Right hindlimb (tissue), 1 donor: ENCODE data around the gene SLC37A1.

ENCODE experiments used
- DNase-seq: peaks from one replicate; pipeline ENCODE4 v3.0.0-alpha.2; 2018

SLC37A1 gene

GRCh38 chr21:42508371-42508770, 5.3 kb upstream of the SLC37A1 start:
- no peak for DNase-seq

GRCh38 chr21:42509244-42509643, 4.4 kb upstream of the SLC37A1 start:
- no peak for DNase-seq

DNA sequence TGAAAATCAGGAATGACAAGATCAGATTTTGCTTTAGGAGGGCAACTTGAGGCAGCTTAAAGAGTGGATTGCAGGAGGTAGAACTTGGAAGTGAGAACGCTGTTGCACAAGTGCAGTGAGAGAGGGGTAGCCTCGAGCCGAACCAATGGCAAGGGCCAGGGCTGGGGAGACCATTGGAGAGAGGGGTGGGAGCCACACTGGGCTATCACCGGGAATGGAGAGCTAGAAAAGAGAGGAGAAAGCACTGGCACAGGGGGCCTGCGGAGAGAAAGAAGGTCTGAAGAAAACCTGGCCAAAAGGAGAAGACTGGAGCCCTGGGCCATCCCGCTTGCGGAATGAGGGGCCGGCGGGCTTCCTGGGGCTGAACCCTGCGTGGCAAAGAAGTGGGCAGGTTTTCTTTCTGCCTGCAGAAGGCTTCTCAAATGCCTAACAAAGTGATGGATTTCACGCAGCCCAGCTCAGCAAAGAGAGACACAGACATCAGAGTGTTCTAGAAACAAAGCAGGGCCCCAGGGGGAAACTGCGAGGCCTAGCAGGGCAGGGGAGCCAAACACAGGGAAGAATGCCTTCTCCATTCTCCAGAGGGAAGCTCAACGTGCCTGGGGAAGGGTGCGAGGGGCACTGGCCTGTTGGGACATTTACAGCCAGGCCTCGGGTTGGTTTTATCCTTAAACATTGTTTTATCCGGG, 1.2 kb upstream of the SLC37A1 start:
- no peak for DNase-seq

GRCh38 chr21:42513985-42514882, 582 bp downstream of the SLC37A1 start:
- peak; percentile 47 for DNase-seq

GRCh38 chr21:42514883-42515228, 1.2 kb downstream of the SLC37A1 start:
- no peak for DNase-seq

GRCh38 chr21:42515708-42516502, 2.3 kb downstream of the SLC37A1 start:
- no peak for DNase-seq

GRCh38 chr21:42518215-42518614, 4.6 kb downstream of the SLC37A1 start:
- no peak for DNase-seq

- DNase-seq, result no peak
These were observed 5.0 kb downstream of the SLC37A1 start for GRCh38 chr21:42518626-42519025.

DNA sequence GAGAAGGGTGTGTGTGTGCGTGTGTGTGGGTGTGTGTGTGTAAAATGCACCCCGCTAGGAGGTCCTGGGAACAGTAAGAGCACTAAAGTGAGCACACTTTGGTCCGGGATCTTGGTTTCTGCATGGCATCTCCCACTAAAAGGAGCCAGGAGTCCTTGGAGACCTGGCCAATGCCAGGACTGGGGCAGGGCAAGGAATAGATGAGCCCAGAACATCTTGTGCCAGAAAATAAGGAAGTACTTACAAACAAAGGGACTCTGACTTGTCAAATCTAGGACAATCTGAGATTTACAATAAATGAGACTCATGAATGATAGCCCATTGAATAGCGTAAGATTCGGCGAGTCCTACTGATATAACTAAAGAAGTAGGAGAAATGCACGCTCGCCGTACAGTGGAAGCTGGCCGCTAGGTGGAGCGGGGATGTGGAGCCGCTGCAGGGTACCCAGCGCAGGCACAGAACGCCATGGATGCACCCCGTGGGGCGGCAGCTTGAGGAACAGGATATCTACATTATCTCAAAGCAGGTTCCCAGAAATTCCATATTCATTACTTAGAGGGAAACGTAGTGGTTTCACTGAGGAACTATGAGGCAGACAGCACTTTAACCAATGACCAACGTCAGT, 7.1 kb downstream of the SLC37A1 start:
- no peak for DNase-seq

DNA sequence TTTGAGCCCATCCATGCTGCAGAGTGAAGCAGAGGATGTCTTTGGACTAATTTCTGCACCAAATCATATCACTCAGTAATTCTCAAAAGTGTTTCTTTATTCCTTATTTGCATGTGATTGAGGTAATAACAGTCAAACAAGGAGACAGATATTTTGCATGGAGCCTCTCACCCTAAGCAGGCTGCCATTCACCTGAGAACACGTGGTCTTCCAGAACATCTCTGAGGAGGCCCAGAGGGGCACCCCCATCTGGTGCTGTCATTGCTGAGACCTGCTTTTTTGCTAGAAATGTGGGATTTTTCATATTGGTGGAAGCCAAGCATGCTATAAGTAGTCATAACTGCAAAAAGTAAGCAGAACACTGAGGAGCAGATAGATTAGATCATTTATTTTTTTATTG, 7.7 kb downstream of the SLC37A1 start:
- DNase-seq, result no peak

DNA sequence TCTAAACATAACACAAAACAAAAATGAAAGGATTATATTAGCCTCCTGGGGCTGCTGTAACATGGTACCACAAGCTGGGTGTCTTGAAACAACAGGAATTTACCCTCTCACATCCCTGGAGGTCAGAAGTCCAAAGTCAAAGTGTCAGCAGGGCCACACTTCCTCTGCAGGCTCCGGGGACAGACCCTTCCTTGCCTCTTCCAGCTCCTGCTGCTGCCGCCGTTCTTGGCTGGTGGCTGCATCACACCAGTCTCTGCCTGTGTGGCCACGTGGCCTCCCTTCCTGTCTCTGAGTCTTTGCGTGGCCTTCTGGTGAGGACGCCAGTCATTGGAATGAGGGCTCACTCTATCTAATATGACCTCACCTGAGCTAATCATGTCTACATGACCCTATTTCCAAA, 8.2 kb downstream of the SLC37A1 start:
- DNase-seq, result no peak

DNA sequence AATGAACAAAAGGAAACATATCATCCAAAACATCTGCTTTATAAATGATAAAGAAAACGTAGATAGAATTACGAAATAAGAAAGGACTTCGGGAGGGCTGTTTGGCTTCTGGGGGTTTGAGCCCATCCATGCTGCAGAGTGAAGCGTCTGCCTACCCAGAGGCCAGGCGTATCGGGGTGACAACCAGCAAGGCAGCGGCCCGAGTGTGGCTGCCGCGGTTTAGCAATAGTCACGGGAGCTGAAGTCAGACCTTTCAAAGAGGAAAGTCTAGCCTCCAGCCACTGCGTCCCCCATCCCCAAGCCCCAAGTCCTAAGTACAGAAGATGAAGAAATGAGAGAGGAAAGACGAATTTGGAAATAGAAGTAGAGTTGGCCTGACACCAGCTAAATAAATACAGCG, 8.6 kb downstream of the SLC37A1 start:
- no peak for DNase-seq

- no peak for DNase-seq
These were observed 9.1 kb downstream of the SLC37A1 start for GRCh38 chr21:42522771-42523170.

- no peak for DNase-seq
These were observed 9.6 kb downstream of the SLC37A1 start for GRCh38 chr21:42523211-42523610.

DNA sequence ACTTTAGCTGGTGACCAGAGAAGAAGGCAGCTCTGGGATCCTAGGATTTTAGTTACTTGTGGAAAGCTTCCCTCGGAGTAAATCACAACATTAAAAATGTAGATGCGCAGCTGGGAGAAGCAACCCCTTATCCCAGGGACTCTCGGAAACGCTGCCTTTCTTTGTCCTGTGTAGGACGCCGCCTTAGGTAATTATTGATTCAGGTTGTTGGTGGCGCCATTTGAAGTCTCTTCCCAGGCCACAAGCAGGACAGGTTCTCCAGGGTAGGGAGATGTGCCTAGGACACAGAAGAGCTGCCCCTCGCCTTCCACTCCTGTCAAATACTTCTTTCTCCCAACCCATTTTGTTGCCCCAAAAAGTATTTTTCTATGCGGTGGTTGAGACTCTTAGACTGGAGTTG, 10.3 kb downstream of the SLC37A1 start:
- no peak for DNase-seq

- DNase-seq, result peak; percentile 77
These were observed 10.8 kb downstream of the SLC37A1 start for GRCh38 chr21:42524341-42525028.

- peak; percentile 45 for DNase-seq
These were observed 11.5 kb downstream of the SLC37A1 start for GRCh38 chr21:42525029-42525581.

- DNase-seq, result no peak
These were observed 12.2 kb downstream of the SLC37A1 start for GRCh38 chr21:42525676-42526378.

DNA sequence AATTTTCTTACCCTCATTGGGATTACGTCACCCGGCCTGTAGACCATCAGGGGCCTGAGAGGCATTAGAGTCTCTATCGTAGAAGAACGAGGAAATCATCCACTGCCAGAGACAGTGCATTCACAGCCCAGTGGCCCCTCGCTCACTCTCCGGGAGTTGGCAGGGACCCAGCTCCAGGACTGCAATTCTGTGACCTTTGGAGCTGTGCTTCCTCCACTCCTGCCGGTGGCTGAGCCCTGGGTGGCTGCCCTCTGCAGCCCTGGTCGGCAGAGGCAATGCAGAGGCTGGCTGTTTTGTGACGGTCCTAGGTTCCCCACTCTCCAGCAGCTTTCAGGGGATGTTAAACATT, 12.7 kb downstream of the SLC37A1 start:
- DNase-seq, result no peak

GRCh38 chr21:42527127-42527488, 13.5 kb downstream of the SLC37A1 start:
- DNase-seq, result no peak

- no peak for DNase-seq
These were observed 14.0 kb downstream of the SLC37A1 start for GRCh38 chr21:42527489-42528158.
